Memory B cell (primary cell): ENCODE data around the gene COL25A1.
"Not testable (repeated sequence)": the region's sequence is repeated elsewhere in the genome, so short reads cannot be mapped to it uniquely, and the experiment has no call there.

Source experiments
- ATAC-seq: fragments of 150-1000 bp; cut with Tn5 transposase; 2 replicates; pipeline ENCODE4 v1.10.0; 2021; ENCODE audit warnings: low read depth, mild to moderate bottlenecking, moderate library complexity
- DNase-seq, 2 donors: peaks; one replicate each; pipeline ENCODE4 v3.0.0; 2022; ENCODE audit warnings: low spot score in 2 of 2
- H3K27ac Mint-ChIP-seq: one replicate; pipeline ENCODE4 v1.8.0; 2022; ENCODE audit warnings: mild to moderate bottlenecking, moderate library complexity, mixed read lengths
- H3K27me3 Mint-ChIP-seq: one replicate; pipeline ENCODE4 v1.8.0; 2022; ENCODE audit warnings: mixed read lengths
- H3K36me3 Mint-ChIP-seq: one replicate; pipeline ENCODE4 v1.8.0; 2022; ENCODE audit warnings: mild to moderate bottlenecking, mixed read lengths
- H3K4me1 Mint-ChIP-seq: one replicate; pipeline ENCODE4 v1.8.0; 2022; ENCODE audit warnings: mixed read lengths
- H3K4me3 Mint-ChIP-seq: one replicate; pipeline ENCODE4 v1.8.0; 2022; ENCODE audit warnings: mild to moderate bottlenecking, moderate library complexity, mixed read lengths
- H3K9me3 Mint-ChIP-seq: one replicate; pipeline ENCODE4 v1.8.0; 2022; ENCODE audit warnings: mixed read lengths

The COL25A1 gene

GRCh38 chr4:109128589-109128988 is 173.9 kb downstream of the COL25A1 start:
- Mint-ChIP-seq H3K4me1 (no peaks in the 10 kb centered on the region), H3K27ac (no peak overlapping the region), H3K36me3 (no peaks in the 10 kb centered on the region), H3K9me3 (no peaks in the 10 kb centered on the region), H3K4me3 (no peak overlapping the region), H3K27me3 (peaks cover 2% of the 10 kb centered on the region)
- DNase-seq (no peak), ATAC-seq (no peak)

- no peaks in the 10 kb centered on the region for H3K36me3 Mint-ChIP-seq
- peaks cover 2% of the 10 kb centered on the region for H3K27me3 Mint-ChIP-seq
- H3K4me3 Mint-ChIP-seq = no peak overlapping the region
- no peak for ATAC-seq
- H3K27ac Mint-ChIP-seq = no peak overlapping the region
- DNase-seq = no peak
- H3K4me1 Mint-ChIP-seq = no peaks in the 10 kb centered on the region
- no peaks in the 10 kb centered on the region for H3K9me3 Mint-ChIP-seq
Measured at GRCh38 chr4:109127866-109128265, 174.6 kb downstream of the COL25A1 start.

DNA sequence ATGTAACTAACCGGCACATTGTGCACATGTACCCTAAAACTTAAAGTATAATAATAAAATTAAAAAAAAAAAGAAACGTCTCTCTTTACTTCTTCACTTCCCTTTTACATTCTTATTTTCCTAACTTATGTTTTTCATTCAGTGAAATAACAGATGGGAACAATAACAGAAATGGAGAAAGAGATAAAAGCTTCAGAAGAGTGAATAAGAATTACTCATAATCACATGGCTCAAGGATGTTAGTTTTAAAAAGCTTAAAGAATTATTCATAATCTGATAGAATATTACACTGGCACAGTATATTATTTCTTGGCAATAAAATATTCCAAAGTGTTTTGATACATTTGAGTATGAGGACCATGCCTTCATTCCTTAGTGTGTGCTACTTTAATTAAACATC is 175.6 kb downstream of the COL25A1 start:
- Mint-ChIP-seq H3K27me3 (peaks cover 2% of the 10 kb centered on the region), H3K27ac (no peak overlapping the region), H3K36me3 (no peaks in the 10 kb centered on the region), H3K4me3 (no peak overlapping the region), H3K9me3 (no peaks in the 10 kb centered on the region), H3K4me1 (no peaks in the 10 kb centered on the region)
- DNase-seq = no peak
- ATAC-seq = no peak

DNA sequence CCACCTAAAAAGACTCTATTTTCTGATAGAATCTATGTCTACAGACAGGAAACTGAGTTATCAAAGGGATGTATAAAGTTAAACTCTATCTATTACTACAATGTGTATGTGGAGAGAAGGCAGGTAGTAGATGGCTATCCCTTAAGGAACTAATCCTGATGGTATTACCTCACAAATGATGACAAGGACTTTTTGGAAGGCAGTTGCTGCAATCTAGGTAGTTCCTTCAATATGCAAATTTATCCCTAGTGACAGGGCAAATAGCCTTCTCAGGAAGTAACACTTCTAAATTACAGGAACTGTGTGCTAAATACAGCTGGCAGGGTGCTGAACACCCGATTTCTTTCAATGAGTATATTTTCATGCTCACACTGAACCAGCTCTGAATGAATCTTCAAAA is 177.4 kb downstream of the COL25A1 start:
- Mint-ChIP-seq H3K27ac (no peak overlapping the region), H3K4me1 (no peaks in the 10 kb centered on the region), H3K9me3 (no peaks in the 10 kb centered on the region), H3K27me3 (peaks cover 2% of the 10 kb centered on the region), H3K36me3 (no peaks in the 10 kb centered on the region), H3K4me3 (no peak overlapping the region)
- no peak for DNase-seq
- no peak for ATAC-seq

DNA sequence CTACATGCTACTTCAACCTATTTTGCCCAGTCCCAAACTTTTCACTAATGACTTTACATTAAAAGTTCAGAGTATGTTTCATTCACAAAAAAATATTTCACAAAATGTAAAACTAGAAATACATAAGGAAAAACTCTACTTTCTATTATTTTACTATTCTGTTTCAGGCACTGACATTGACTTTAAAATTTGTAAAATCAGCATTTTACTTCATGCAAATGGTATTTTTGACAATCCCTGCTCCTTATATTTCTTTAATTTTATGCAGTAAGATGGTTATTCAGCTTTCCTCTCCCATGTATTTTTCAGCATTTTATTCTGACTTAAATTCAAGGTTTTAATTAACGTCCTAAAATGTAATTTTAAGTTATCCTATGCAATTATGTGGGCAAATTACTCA is 178.5 kb downstream of the COL25A1 start:
- Mint-ChIP-seq H3K36me3 (no peaks in the 10 kb centered on the region), H3K27ac (no peak overlapping the region), H3K27me3 (peaks cover 2% of the 10 kb centered on the region), H3K4me3 (no peak overlapping the region), H3K9me3 (no peaks in the 10 kb centered on the region), H3K4me1 (no peaks in the 10 kb centered on the region)
- no peak for DNase-seq
- no peak for ATAC-seq

GRCh38 chr4:109121561-109121960 is 180.9 kb downstream of the COL25A1 start:
- Mint-ChIP-seq H3K4me1 (no peaks in the 10 kb centered on the region), H3K36me3 (no peaks in the 10 kb centered on the region), H3K9me3 (no peaks in the 10 kb centered on the region), H3K4me3 (no peak overlapping the region), H3K27me3 (no peaks in the 10 kb centered on the region), H3K27ac (no peak overlapping the region)
- DNase-seq = no peak
- no peak for ATAC-seq

DNA sequence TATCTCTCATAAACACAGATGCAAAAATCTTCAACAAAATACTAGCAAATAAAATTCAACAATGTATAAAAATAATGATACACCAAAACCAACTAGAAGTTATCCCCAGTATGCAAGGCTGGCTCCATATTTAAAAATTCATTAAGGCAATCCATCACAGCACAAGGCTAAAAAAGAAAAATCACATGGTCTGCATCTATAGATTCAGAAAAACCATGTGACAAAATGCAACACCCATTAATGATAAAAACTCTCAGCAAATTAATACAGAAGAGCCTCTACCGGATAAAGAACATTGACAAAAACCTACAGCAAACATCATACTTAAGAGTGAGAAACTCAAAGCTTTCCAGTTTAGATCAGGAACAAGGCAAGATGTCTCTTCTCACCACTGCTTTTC is 182.6 kb downstream of the COL25A1 start:
- H3K4me3 Mint-ChIP-seq = no peak overlapping the region
- H3K36me3 Mint-ChIP-seq = no peaks in the 10 kb centered on the region
- no peak overlapping the region for H3K27ac Mint-ChIP-seq
- H3K4me1 Mint-ChIP-seq = no peaks in the 10 kb centered on the region
- H3K9me3 Mint-ChIP-seq = no peaks in the 10 kb centered on the region
- peaks cover 1% of the 10 kb centered on the region for H3K27me3 Mint-ChIP-seq
- DNase-seq = no peak
- ATAC-seq = no peak

- Mint-ChIP-seq H3K36me3 (no peaks in the 10 kb centered on the region), H3K27me3 (peaks cover 4% of the 10 kb centered on the region), H3K27ac (no peak overlapping the region), H3K4me3 (no peak overlapping the region), H3K4me1 (no peaks in the 10 kb centered on the region), H3K9me3 (no peaks in the 10 kb centered on the region)
- ATAC-seq (no peak), DNase-seq (no peak)
Measured at GRCh38 chr4:109118635-109119034, 183.8 kb downstream of the COL25A1 start.

GRCh38 chr4:109114501-109114900 is 188.0 kb downstream of the COL25A1 start:
- Mint-ChIP-seq H3K27me3 (peaks cover 4% of the 10 kb centered on the region), H3K36me3 (no peaks in the 10 kb centered on the region), H3K27ac (no peak overlapping the region), H3K4me1 (no peaks in the 10 kb centered on the region), H3K9me3 (no peaks in the 10 kb centered on the region), H3K4me3 (no peak overlapping the region)
- ATAC-seq (no peak), DNase-seq (no peak)

DNA sequence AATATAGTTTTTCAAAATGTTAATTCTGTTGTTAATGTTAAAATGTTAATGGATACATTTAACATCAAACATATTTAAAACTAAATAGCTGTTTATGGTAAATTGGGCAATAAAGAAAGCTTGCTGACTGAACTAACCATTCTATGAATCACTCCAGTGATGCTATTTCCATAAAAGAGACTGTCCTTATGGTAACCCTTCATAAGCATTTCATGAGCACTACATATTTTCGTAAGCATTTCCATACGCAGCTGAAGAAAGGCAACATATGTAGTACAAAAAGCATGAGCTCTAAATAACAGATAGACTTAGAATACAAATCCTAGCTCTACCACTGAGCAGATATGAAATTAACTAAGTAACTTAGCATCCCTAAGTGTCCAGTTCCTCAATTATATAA is 188.9 kb downstream of the COL25A1 start:
- Mint-ChIP-seq H3K4me1 (no peaks in the 10 kb centered on the region), H3K9me3 (no peaks in the 10 kb centered on the region), H3K27me3 (peaks cover 4% of the 10 kb centered on the region), H3K4me3 (no peak overlapping the region), H3K36me3 (no peaks in the 10 kb centered on the region), H3K27ac (no peak overlapping the region)
- ATAC-seq (no peak), DNase-seq (no peak)

DNA sequence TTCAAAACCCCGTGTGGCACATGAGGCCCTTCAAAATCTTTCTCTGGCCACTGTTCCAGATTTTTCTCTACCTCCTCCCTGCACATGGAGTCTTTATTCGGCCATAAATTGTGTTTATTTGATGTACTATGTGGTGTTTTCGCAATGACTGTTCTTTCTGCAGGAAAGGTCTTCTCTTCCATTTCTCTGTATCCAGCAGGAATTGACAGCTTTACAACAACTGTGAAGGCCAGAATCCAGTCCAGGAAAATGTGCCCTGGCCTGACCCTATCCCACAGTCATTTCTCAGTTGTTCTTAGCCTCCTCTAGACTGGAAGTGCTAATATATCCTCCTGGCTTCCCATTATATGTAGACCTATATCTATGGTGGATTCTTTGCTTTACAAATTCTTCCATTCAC is 191.4 kb downstream of the COL25A1 start:
- H3K36me3 Mint-ChIP-seq = no peaks in the 10 kb centered on the region
- DNase-seq (no peak), ATAC-seq (no peak)
- no peaks in the 10 kb centered on the region for H3K4me1 Mint-ChIP-seq
- no peak overlapping the region for H3K4me3 Mint-ChIP-seq
- H3K27me3 Mint-ChIP-seq = peaks cover 4% of the 10 kb centered on the region
- H3K27ac Mint-ChIP-seq = no peak overlapping the region
- H3K9me3 Mint-ChIP-seq = no peaks in the 10 kb centered on the region

DNA sequence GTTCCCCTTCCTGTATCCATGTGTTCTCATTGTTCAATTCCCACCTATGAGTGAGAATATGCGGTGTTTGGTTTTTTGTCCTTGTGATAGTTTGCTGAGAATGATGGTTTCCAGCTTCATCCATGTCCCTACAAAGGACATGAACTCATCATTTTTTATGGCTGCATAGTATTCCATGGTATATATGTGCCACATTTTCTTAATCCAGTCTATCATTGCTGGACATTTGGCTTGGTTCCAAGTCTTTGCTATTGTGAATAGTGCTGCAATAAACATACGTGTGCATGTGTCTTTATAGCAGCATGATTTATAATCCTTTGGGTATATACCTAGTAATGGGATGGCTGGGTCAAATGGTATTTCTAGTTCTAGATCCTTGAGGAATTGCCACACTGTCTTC is 194.2 kb downstream of the COL25A1 start:
- H3K4me3 Mint-ChIP-seq, DNase-seq: not testable (repeated sequence)

GRCh38 chr4:109094056-109094455 is 208.4 kb downstream of the COL25A1 start:
- Mint-ChIP-seq H3K27ac (no peak overlapping the region), H3K4me3 (no peak overlapping the region), H3K27me3 (no peaks in the 10 kb centered on the region), H3K9me3 (no peaks in the 10 kb centered on the region), H3K4me1 (no peaks in the 10 kb centered on the region), H3K36me3 (no peaks in the 10 kb centered on the region)
- ATAC-seq (no peak), DNase-seq (no peak)

More for the DNA sequence above, 194.2 kb downstream of the COL25A1 start:
- not testable (repeated sequence) for H3K27me3 Mint-ChIP-seq, ATAC-seq, H3K4me1 Mint-ChIP-seq, H3K27ac Mint-ChIP-seq, H3K9me3 Mint-ChIP-seq, H3K36me3 Mint-ChIP-seq

GRCh38 chr4:109091727-109092409 is 210.6 kb downstream of the COL25A1 start:
- no peak overlapping the region for H3K27ac Mint-ChIP-seq
- no peaks in the 10 kb centered on the region for H3K4me1 Mint-ChIP-seq
- no peaks in the 10 kb centered on the region for H3K36me3 Mint-ChIP-seq
- no peaks in the 10 kb centered on the region for H3K27me3 Mint-ChIP-seq
- DNase-seq (no peak), ATAC-seq (no peak)
- no peak overlapping the region for H3K4me3 Mint-ChIP-seq
- no peaks in the 10 kb centered on the region for H3K9me3 Mint-ChIP-seq

GRCh38 chr4:109083911-109084310 is 218.5 kb downstream of the COL25A1 start:
- H3K4me1 Mint-ChIP-seq = no peaks in the 10 kb centered on the region
- no peaks in the 10 kb centered on the region for H3K36me3 Mint-ChIP-seq
- H3K27ac Mint-ChIP-seq = no peak overlapping the region
- ATAC-seq = no peak
- no peak for DNase-seq
- no peaks in the 10 kb centered on the region for H3K9me3 Mint-ChIP-seq
- H3K4me3 Mint-ChIP-seq = no peak overlapping the region
- H3K27me3 Mint-ChIP-seq = peaks cover 4% of the 10 kb centered on the region
